ENCODE results near the gene TMEM125.

GRCh38 chr1:43255438-43256210 is 14.2 kb upstream of the TMEM125 start:
- TF ChIP-seq CTCF (IDR thresholded peaks at IDR 0.05), result no peak
- no peak for TF ChIP-seq POLR2A (IDR thresholded peaks at IDR 0.05)

Measured in esophagus squamous epithelium (tissue), 4 donors.